HUES6 (cell line): Measurements from ENCODE around the gene IGFBP5.

Experiments
- H3K27ac ChIP-seq: 2 replicates; pipeline ENCODE4 v1.7.0; 2013; ENCODE audit warnings: low read depth, mild to moderate bottlenecking, low read length, inconsistent platforms
- H3K27me3 ChIP-seq: 2 replicates; pipeline ENCODE4 v1.6.1; 2013; ENCODE audit warnings: low read length; ENCODE audit not compliant: control insufficient read depth, insufficient read depth
- H3K36me3 ChIP-seq: 2 replicates; pipeline ENCODE4 v1.6.1; 2013; ENCODE audit warnings: low read length; ENCODE audit not compliant: control insufficient read depth, insufficient read depth
- H3K4me1 ChIP-seq: 2 replicates; pipeline ENCODE4 v1.6.1; 2013; ENCODE audit warnings: low read length; ENCODE audit not compliant: control insufficient read depth, insufficient read depth
- H3K4me3 ChIP-seq: 2 replicates; pipeline ENCODE4 v1.5.1; 2013; ENCODE audit warnings: low read depth, low read length
- H3K9ac ChIP-seq: one replicate; pipeline ENCODE4 v1.6.1; 2013; ENCODE audit warnings: mild to moderate bottlenecking, low read length
- H3K9me3 ChIP-seq: 2 replicates; pipeline ENCODE4 v1.6.1; 2013; ENCODE audit warnings: low read depth, low read length; ENCODE audit not compliant: control insufficient read depth, insufficient read depth

IGFBP5 gene

DNA sequence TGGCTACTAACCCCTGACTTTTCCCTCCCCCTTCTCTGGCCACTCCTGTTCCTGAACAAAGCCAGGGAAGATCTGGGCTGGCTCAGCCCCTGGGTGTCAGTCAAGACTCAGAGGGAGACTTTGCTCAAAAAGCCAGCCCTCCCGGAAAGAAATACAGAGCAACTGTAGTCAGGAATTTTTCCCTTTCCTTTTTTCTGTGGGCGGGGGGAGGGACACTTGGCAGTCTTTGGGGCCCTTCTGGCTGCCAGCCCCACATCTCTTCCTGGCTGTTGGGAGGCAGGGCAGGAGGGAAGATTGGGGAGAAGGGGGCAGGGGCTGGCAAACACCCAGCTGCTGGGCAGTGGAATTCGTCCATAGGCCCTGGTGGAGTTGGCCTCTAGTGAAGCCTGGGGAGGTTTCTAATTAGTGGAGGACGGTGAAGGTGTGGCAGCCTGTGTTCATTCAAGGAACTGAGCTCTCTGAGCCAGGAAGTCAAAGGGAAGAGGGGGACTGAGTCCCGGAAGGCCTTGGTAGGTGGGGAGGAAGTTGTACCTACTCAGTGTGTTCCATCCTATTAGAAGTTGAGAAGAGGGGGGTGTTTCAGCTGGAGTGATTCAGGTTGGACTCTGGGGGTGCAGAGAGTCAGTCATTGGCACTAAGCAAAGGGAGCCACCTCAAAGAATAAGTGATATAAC lies 51.2 kb downstream of the IGFBP5 start:
- no peak overlapping the region for H3K27ac ChIP-seq
- H3K4me1 ChIP-seq: peaks cover 9% of the 10 kb centered on the region; the same call in 1 of the 2 replicates
- H3K9me3 ChIP-seq: no peaks in the 10 kb centered on the region
- no peaks in the 10 kb centered on the region for H3K27me3 ChIP-seq
- H3K36me3 ChIP-seq: peaks cover 33% of the 10 kb centered on the region
- no peak overlapping the region for H3K4me3 ChIP-seq
- H3K9ac ChIP-seq: no peak overlapping the region

DNA sequence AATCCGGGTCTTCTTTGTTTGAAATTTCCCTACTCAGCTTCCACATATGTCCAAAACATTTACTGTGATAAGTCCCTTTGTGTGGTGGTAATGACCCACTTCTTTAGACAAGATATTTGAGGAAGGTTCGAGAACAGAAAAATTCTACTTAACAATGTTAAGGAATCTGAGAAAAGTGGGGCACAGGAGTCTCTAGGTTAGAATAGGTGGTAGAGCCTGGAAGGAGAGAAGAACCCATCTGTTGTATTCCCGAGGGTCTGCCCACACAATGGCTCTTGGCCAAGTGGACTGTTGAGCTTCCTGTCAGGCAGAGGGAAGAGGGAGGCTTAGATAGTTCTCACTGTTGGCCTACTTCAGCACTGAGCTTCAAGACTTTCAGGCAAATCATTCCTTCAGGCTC lies 57.9 kb downstream of the IGFBP5 start:
- Histone ChIP-seq H3K9me3 (no peaks in the 10 kb centered on the region), H3K36me3 (peaks cover 19% of the 10 kb centered on the region), H3K4me3 (peak overlapping the region; percentile 46; the same call in 1 of the 2 replicates), H3K4me1 (peaks cover 28% of the 10 kb centered on the region), H3K9ac (no peak overlapping the region), H3K27me3 (peaks cover 20% of the 10 kb centered on the region), H3K27ac (no peak overlapping the region)

DNA sequence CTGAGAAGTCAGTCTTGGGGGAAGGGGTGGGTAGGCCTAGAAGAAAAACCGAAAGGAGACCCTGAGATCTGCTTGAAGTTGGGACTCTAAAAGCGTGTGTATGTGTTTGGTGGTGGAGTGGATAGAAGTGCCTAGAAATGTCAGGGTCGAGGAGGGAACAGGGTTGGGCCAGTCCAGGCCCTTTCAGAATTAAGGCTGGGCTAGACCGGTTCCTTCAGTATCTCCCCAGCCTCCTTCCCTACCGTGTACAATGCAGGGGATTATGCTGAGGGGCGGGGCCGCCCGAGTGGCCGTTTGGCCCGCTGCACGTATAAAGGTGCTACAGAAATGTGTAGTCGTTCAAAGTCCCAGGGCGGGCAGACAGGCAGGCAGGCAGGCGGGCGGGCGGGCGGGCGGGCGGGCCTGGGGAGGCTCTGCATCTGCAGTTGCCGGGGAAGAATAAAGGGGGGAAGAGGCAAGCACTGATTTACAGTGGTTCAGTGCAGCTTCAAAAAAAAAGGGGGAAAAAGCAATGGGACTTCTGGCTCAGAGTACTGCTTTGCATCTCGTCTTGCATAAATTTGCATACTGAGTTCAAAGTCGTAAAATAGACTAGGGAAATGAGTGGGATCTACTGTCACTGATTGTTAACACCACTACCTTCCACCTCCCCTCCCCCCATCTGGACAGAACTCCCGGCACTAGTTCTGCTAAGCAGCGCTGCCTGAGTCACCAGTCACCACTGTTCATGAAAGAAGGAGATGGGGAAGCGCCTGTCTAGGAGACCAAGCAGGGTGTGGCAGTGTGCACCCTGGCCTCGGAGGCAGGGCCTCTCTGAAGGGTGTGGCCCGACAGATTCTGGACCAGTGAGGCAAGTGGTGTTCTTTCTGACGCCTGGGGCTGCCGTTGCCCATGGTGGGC lies 58.5 kb downstream of the IGFBP5 start:
- Histone ChIP-seq H3K27ac (peak overlapping the region; percentile 26; the same call in 1 of the 2 replicates), H3K4me1 (peaks cover 33% of the 10 kb centered on the region), H3K27me3 (peaks cover 26% of the 10 kb centered on the region), H3K36me3 (peaks cover 19% of the 10 kb centered on the region), H3K9me3 (no peaks in the 10 kb centered on the region), H3K9ac (peak overlapping the region; percentile 78), H3K4me3 (peak overlapping the region; percentile 78)

GRCh38 chr2:216635701-216636550 lies 59.4 kb downstream of the IGFBP5 start:
- peak overlapping the region; percentile 78 for H3K9ac ChIP-seq
- H3K36me3 ChIP-seq: peaks cover 14% of the 10 kb centered on the region
- H3K4me3 ChIP-seq: peak overlapping the region; percentile 78
- peaks cover 27% of the 10 kb centered on the region for H3K27me3 ChIP-seq
- peaks cover 33% of the 10 kb centered on the region for H3K4me1 ChIP-seq
- H3K9me3 ChIP-seq: no peaks in the 10 kb centered on the region
- peak overlapping the region; percentile 26; the same call in 1 of the 2 replicates for H3K27ac ChIP-seq

- peak overlapping the region; percentile 78 for H3K4me3 ChIP-seq
- H3K36me3 ChIP-seq: peaks cover 7% of the 10 kb centered on the region
- no peak overlapping the region for H3K27ac ChIP-seq
- peaks cover 33% of the 10 kb centered on the region for H3K4me1 ChIP-seq
- H3K27me3 ChIP-seq: peaks cover 27% of the 10 kb centered on the region
- H3K9ac ChIP-seq: peak overlapping the region; percentile 45
- no peaks in the 10 kb centered on the region for H3K9me3 ChIP-seq
Observed at GRCh38 chr2:216635171-216635570, 60.2 kb downstream of the IGFBP5 start.

GRCh38 chr2:216634370-216635148 lies 60.8 kb downstream of the IGFBP5 start:
- peaks cover 27% of the 10 kb centered on the region for H3K27me3 ChIP-seq
- peak overlapping the region; percentile 45 for H3K9ac ChIP-seq
- peaks cover 2% of the 10 kb centered on the region; the same call in 1 of the 2 replicates for H3K36me3 ChIP-seq
- no peaks in the 10 kb centered on the region for H3K9me3 ChIP-seq
- no peak overlapping the region for H3K27ac ChIP-seq
- peak overlapping the region; percentile 78 for H3K4me3 ChIP-seq
- peaks cover 33% of the 10 kb centered on the region for H3K4me1 ChIP-seq

GRCh38 chr2:216633616-216634369 lies 61.6 kb downstream of the IGFBP5 start:
- no peaks in the 10 kb centered on the region for H3K9me3 ChIP-seq
- H3K4me3 ChIP-seq: peak overlapping the region; percentile 78
- peaks cover 27% of the 10 kb centered on the region for H3K27me3 ChIP-seq
- H3K36me3 ChIP-seq: no peaks in the 10 kb centered on the region
- H3K4me1 ChIP-seq: peaks cover 33% of the 10 kb centered on the region
- H3K27ac ChIP-seq: no peak overlapping the region
- peak overlapping the region; percentile 4 for H3K9ac ChIP-seq

GRCh38 chr2:216632952-216633615 lies 62.3 kb downstream of the IGFBP5 start, which contains the start of gene IGFBP2:
TSS of gene IGFBP2 (plus strand) at chr2:216633420. CDS start at chr2:216633524, 104 bp downstream.
- Histone ChIP-seq H3K27ac (no peak within 1 kb of the TSS), H3K9ac (peak within 1 kb of the TSS; percentile 69), H3K4me1 (peaks cover 33% of the 10 kb centered on the region), H3K4me3 (peak within 1 kb of the TSS; percentile 78), H3K27me3 (peaks cover 27% of the 10 kb centered on the region), H3K9me3 (no peaks in the 10 kb centered on the region), H3K36me3 (no peaks in the 10 kb centered on the region)

DNA sequence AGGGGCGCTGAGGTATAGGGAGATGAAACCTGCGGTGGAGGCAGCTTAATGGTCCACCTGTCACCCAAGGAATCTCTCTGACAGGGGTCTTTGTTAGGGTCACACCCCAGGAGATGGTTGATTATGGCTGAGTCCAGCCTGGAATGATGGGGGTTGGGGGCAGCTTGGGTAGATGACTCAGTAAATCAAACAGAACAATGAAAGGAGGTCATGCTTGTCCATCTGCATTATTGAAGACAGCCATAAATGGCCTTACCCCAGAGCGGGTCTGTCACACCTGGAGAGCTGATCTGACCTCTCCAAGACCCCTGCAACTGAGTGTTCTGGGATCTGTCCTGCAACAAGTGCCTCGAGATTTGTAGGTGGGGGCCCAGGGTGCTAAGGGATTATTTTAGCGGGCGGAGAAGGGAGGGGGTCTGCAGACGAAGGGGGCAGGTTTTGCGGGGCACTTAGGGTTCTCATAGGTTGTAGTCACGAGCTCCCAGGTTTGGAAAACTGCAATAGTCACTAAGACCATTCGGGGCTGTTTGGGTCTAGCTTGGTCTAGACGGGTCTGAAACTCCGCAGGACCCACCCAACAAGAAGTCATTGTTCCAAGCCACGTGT lies 62.9 kb downstream of the IGFBP5 start:
- Histone ChIP-seq H3K36me3 (no peaks in the 10 kb centered on the region), H3K4me1 (peaks cover 30% of the 10 kb centered on the region), H3K9me3 (no peaks in the 10 kb centered on the region), H3K4me3 (peak overlapping the region; percentile 77), H3K9ac (peak overlapping the region; percentile 69), H3K27me3 (peaks cover 27% of the 10 kb centered on the region), H3K27ac (no peak overlapping the region)
